Psoas muscle (tissue), 8 donors: Measurements from ENCODE around the gene AKR1B15. TPM values are rescaled to one million over a fixed set of nuclear protein-coding genes. Genes with fewer than 3 reads are reported as not detected.
A peak's percentile ranks its signal among the peaks of the same experiment; 100 is the strongest.
"Not testable (repeated sequence)": the region's sequence is repeated elsewhere in the genome, so short reads cannot be mapped to it uniquely, and the experiment has no call there.

Source experiments
- ATAC-seq, 4 donors: fragments of 200-7000 bp; cut with Tn5 transposase; one replicate each; pipeline ENCODE4 v1.9.1; 2020; ENCODE audit warnings: moderate library complexity in 3 of 4, mild to moderate bottlenecking in 2 of 4
- DNase-seq, 2 donors: peaks; one replicate each; pipeline ENCODE4 v3.0.0-alpha.2; 2020
- H3K27ac ChIP-seq: fragments of 200-600 bp; one replicate; pipeline ENCODE4 v1.8.0; 2022
- H3K27me3 ChIP-seq, 3 donors: fragments of 200-600 bp in 1 of 3; one replicate each; pipeline versions ENCODE4 v1.6.1 to v1.8.0; 2013 to 2022; ENCODE audit warnings: low read length in 2 of 3, mild to moderate bottlenecking in 2 of 3, moderate library complexity in 1 of 3; ENCODE audit not compliant: insufficient read depth in 3 of 3
- H3K36me3 ChIP-seq, 2 donors: fragments of 200-600 bp in 1 of 2; one replicate each; pipeline versions ENCODE4 v1.6.1 to v1.8.0; 2013 to 2022; ENCODE audit warnings: low read depth in 1 of 2, mild to moderate bottlenecking in 1 of 2, moderate library complexity in 1 of 2; ENCODE audit not compliant: insufficient read depth in 1 of 2
- H3K4me1 ChIP-seq: fragments of 200-600 bp; one replicate; pipeline ENCODE4 v1.8.0; 2022
- H3K4me3 ChIP-seq: fragments of 200-600 bp; one replicate; pipeline ENCODE4 v1.8.0; 2022; ENCODE audit warnings: mild to moderate bottlenecking
- H3K9me3 ChIP-seq: fragments of 200-600 bp; one replicate; pipeline ENCODE4 v1.8.0; 2022
- WGBS, 3 donors: extraction: QIAGEN DNeasy Blood & Tissue Kit; methylation state at CpG; one replicate each; pipeline versions ENCODE4 v1.1.6 to v1.1.7; 2013; 5-methylcytosine and 5-hydroxymethylcytosine counted together
- intact Hi-C, 2 donors: fragments of 100-400 bp; cut with DNase I; formaldehyde crosslinking; loops; one replicate each; pipeline versions ENCODE4 v1.11.0 to v1.14.2; 2022
- polyA plus RNA-seq, 3 donors: library from polyadenylated mRNA; stranded (reverse); fragments of 200-250 nt; gene quantifications; one replicate each; pipeline ENCODE4 v1.2.3, GENCODE V29; 2013
- total RNA-seq, 4 donors: library from RNA; stranded (reverse); fragmentation: NEBNext Ultra II Directional in 2 of 4; extraction: Animal tissue kit (Norgen Biotek cat#: 25700) in 2 of 4; gene quantifications; one replicate each; pipeline versions ENCODE4 v1.2.1 to v1.2.4, GENCODE V29; 2021 to 2023
- TF ChIP-seq, protein P1 (sequence below): fragments of 200-600 bp; IDR thresholded peaks from one replicate; pipeline ENCODE4 v1.8.0; 2022; ENCODE audit warnings: antibody characterized with exemption
- donor health status: healthy with polysubstance abuse.
- donor health status: DM: no; HTN: no; CAD: no; lungs with moderate emphysema.
- donor health status: Bipolar disorder and iron deficiency.
- donor health status: healthy.
- donor health status: DM: yes; HTN: yes; CAD: no.
- donor health status: DM: no; HTN: no; CAD: no.
- donor health status: DM: no; HTN: no; CAD: no.
- donor health status: DM: yes; HTN: yes; CAD: no.

Gene AKR1B15
- total and polyA plus RNA-seq, 7 donors: 6.5 to 49.9 (median 16.5) TPM

DNA sequence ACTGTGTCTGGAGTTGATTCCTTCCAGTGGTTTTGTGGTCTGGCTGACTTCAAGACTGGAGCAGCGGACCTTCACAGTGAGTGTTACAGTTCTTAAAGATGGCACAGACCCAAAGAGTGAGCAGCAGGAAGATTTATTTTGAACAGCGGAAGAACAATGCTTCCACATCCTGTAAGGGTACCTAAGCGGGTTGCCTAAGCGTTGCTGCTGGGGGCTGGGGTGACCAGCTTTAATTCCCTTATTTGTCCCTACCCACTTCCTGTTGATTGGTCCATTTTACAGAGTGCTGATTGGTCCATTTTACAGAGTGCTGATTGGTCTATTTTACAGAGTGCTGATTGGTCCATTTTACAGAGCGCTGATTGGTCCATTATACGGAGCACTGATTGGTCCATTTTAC lies 13.2 kb downstream of the AKR1B15 start:
- no peaks in the 10 kb centered on the region for H3K9me3 ChIP-seq
- DNase-seq (no peak), ATAC-seq (peak in 3 of 4 donors; percentile 14 to 22 (median 21))
- no peak overlapping the region for H3K27ac ChIP-seq
- intact Hi-C loops: no loop called here
- H3K4me3 ChIP-seq: no peak overlapping the region
- TF ChIP-seq, protein P1, sequence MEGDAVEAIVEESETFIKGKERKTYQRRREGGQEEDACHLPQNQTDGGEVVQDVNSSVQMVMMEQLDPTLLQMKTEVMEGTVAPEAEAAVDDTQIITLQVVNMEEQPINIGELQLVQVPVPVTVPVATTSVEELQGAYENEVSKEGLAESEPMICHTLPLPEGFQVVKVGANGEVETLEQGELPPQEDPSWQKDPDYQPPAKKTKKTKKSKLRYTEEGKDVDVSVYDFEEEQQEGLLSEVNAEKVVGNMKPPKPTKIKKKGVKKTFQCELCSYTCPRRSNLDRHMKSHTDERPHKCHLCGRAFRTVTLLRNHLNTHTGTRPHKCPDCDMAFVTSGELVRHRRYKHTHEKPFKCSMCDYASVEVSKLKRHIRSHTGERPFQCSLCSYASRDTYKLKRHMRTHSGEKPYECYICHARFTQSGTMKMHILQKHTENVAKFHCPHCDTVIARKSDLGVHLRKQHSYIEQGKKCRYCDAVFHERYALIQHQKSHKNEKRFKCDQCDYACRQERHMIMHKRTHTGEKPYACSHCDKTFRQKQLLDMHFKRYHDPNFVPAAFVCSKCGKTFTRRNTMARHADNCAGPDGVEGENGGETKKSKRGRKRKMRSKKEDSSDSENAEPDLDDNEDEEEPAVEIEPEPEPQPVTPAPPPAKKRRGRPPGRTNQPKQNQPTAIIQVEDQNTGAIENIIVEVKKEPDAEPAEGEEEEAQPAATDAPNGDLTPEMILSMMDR: no peak
- H3K4me1 ChIP-seq: peaks cover 2% of the 10 kb centered on the region
- no peaks in the 10 kb centered on the region for H3K36me3 ChIP-seq
- no peaks in the 10 kb centered on the region for H3K27me3 ChIP-seq
- 80 to 88% (median 85%) methylated on average over 6 of the region's 6 CpGs for WGBS, 3 donors

DNA sequence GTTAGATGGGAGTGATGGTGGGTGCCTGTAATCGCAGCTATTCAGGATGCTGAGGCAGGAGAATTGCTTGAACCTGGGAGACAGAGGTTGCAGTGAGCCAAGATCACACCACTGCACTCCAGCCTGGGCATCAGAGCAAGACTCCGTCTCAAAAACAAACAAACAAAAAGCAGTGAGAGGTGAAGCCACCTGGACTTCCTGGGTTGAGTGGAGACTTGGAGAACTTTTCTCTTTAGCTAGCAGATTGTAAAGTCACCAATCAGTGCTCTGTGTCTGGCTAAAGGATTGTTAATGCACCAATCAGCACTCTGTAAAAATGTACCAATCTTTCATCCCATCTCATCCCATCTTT lies 14.5 kb downstream of the AKR1B15 start:
- H3K4me3 ChIP-seq, H3K27ac ChIP-seq, H3K4me1 ChIP-seq, H3K27me3 ChIP-seq, intact Hi-C loops, H3K36me3 ChIP-seq, H3K9me3 ChIP-seq, DNase-seq, ATAC-seq: not testable (repeated sequence)
- 75 to 86% (median 85%) methylated on average over 2 of the region's 2 CpGs for WGBS, 3 donors

DNA sequence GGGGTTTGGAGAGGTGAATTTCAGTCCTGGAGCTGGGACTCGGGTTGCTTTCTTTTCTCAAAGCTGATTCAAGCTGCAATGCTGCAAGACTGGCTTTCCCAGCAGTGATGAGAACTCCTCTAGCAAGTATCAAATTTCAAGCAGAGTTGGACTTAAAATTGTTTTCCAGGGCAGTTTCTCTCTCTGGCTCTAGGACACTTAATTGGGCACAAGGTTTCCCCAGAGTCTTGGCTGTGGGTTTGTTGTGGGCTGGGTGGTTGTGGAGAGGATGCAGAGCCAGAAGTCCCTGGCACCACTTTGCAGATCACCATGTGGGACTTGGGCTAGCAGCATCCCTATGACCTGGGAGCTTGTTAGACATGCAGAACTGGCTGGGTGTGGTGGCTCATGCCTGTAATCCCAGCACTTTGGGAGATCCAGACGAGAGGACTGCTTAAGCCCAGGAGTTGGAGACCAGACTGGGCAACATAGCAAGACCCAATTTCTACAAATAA lies 16.8 kb downstream of the AKR1B15 start:
- ATAC-seq (peak in 3 of 4 donors; percentile 40 to 54 (median 48)), DNase-seq (peak; percentile 27 to 60)
- TF ChIP-seq, protein P1: no peak
- Histone ChIP-seq H3K9me3 (no peaks in the 10 kb centered on the region), H3K27me3 (no peaks in the 10 kb centered on the region), H3K27ac (no peak overlapping the region), H3K4me1 (peaks cover 2% of the 10 kb centered on the region), H3K36me3 (no peaks in the 10 kb centered on the region), H3K4me3 (no peak overlapping the region)
- intact Hi-C loops: no loop called here
- 27 to 33% (median 28%) methylated on average over 2 of the region's 2 CpGs for WGBS, 3 donors

DNA sequence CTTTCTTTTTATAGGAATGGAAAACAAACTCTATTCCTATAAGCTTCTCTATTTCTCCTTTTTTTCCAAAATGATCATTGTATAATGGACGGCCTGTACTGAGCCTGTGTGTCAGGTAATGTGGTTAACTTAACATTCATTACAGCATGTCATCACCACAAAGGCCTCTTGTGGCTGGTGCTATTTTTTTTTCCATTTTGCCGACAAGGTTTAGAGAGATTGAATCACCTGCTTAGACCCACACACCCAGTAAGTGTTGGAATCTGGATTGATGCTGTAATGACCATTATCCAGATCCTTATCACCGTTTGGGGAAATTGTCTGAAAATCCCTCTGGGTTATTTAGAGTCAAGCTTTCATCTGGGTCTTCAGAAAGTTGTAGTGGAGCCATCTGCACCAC lies 18.5 kb downstream of the AKR1B15 start:
- Histone ChIP-seq H3K4me3 (no peak overlapping the region), H3K36me3 (no peaks in the 10 kb centered on the region), H3K9me3 (no peaks in the 10 kb centered on the region), H3K27me3 (no peaks in the 10 kb centered on the region), H3K27ac (no peak overlapping the region), H3K4me1 (no peaks in the 10 kb centered on the region)
- no peak for ATAC-seq
- 74 to 79% (median 77%) methylated on average over 3 of the region's 3 CpGs for WGBS, 3 donors
- DNase-seq: no peak
- TF ChIP-seq, protein P1: no peak
- intact Hi-C loops: no loop called here

DNA sequence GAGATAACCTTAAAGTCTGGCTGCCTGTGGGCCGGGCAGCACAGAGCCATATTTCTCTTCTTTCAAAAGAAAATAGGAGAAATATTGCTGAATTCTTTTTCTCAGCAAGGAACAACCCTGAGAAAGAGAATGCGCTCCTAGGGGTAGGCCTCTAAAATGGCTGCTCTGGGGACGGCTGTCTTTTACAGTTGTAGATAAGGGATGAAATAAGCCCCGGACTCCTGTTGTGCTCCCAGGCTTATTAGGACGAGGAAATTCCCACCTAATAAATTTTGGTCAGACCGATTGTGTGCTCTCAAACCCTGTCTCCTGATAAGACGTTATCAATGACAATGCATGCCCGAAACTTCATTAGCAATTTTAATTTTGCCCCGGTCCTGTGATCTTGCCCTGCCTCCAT lies 21.1 kb downstream of the AKR1B15 start:
- H3K27me3 ChIP-seq, ATAC-seq, H3K9me3 ChIP-seq, H3K4me1 ChIP-seq, H3K36me3 ChIP-seq, intact Hi-C loops, DNase-seq, H3K4me3 ChIP-seq, H3K27ac ChIP-seq: not testable (repeated sequence)
- WGBS, 3 donors: 92 to 97% (median 93%) methylated on average over 9 of the region's 9 CpGs

DNA sequence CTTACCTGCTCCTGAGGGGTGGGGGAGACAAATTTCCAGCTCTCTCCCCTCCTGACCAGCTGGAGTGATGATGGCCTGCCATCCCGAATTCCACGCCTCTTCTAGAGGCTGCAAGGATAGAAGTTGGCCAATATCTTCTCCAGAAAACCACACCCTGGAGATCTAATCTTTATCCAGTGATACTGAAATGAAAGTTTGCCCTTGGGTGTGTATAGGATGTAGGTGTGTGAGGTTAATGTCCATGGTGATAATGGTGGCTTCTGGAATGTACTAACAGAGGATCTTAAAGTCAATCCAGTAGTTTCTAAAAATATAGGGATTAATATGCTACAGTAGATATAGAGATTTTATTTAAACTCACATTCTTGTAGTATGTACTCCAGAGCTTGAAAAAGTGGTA lies 22.2 kb downstream of the AKR1B15 start:
- intact Hi-C loops: no loop called here
- Histone ChIP-seq H3K4me3 (no peak overlapping the region), H3K9me3 (no peaks in the 10 kb centered on the region), H3K36me3 (no peaks in the 10 kb centered on the region), H3K4me1 (peaks cover 3% of the 10 kb centered on the region), H3K27ac (no peak overlapping the region), H3K27me3 (no peaks in the 10 kb centered on the region)
- no peak for DNase-seq
- ATAC-seq: no peak
- TF ChIP-seq, protein P1: no peak
- WGBS, 3 donors: 77 to 95% (median 90%) methylated on average over 2 of the region's 2 CpGs
